Activated naive CD8-positive, alpha-beta T cell (primary cell): ENCODE data around the gene SLC5A2.

Experiments used
- H3K27ac Mint-ChIP-seq: one replicate; pipeline ENCODE4 v1.8.0; 2021; ENCODE audit warnings: mixed read lengths
- H3K27me3 Mint-ChIP-seq: one replicate; pipeline ENCODE4 v1.8.0; 2021; ENCODE audit warnings: mixed read lengths
- H3K36me3 Mint-ChIP-seq: one replicate; pipeline ENCODE4 v1.8.0; 2021; ENCODE audit warnings: mixed read lengths
- H3K4me1 Mint-ChIP-seq: one replicate; pipeline ENCODE4 v1.8.0; 2021; ENCODE audit warnings: low read depth, mixed read lengths
- H3K4me3 Mint-ChIP-seq: one replicate; pipeline ENCODE4 v1.8.0; 2021; ENCODE audit warnings: mild to moderate bottlenecking, mixed read lengths
- H3K9me3 Mint-ChIP-seq: one replicate; pipeline ENCODE4 v1.8.0; 2021; ENCODE audit warnings: low read depth, mixed read lengths

The SLC5A2 gene

GRCh38 chr16:31455601-31456314 lies 27.2 kb upstream of the SLC5A2 start:
- Mint-ChIP-seq H3K36me3 (no peaks in the 10 kb centered on the region), H3K4me3 (peak overlapping the region; percentile 67), H3K27ac (peak overlapping the region; percentile 41), H3K27me3 (no peaks in the 10 kb centered on the region), H3K4me1 (peaks cover 53% of the 10 kb centered on the region), H3K9me3 (no peaks in the 10 kb centered on the region)

GRCh38 chr16:31456988-31457360 lies 25.9 kb upstream of the SLC5A2 start:
- H3K36me3 Mint-ChIP-seq: no peaks in the 10 kb centered on the region
- H3K9me3 Mint-ChIP-seq: no peaks in the 10 kb centered on the region
- no peaks in the 10 kb centered on the region for H3K27me3 Mint-ChIP-seq
- peak overlapping the region; percentile 95 for H3K4me3 Mint-ChIP-seq
- peaks cover 53% of the 10 kb centered on the region for H3K4me1 Mint-ChIP-seq
- peak overlapping the region; percentile 61 for H3K27ac Mint-ChIP-seq

- peaks cover 48% of the 10 kb centered on the region for H3K4me1 Mint-ChIP-seq
- H3K27ac Mint-ChIP-seq: peak overlapping the region; percentile 94
- peak overlapping the region; percentile 95 for H3K4me3 Mint-ChIP-seq
- peaks cover 2% of the 10 kb centered on the region for H3K36me3 Mint-ChIP-seq
- no peaks in the 10 kb centered on the region for H3K9me3 Mint-ChIP-seq
- no peaks in the 10 kb centered on the region for H3K27me3 Mint-ChIP-seq
Observed at GRCh38 chr16:31458073-31458843, 24.7 kb upstream of the SLC5A2 start.

- Mint-ChIP-seq H3K36me3 (peaks cover 6% of the 10 kb centered on the region), H3K4me3 (peak within 1 kb of the TSS; percentile 95), H3K27ac (peak within 1 kb of the TSS; percentile 94), H3K9me3 (no peaks in the 10 kb centered on the region), H3K27me3 (no peaks in the 10 kb centered on the region), H3K4me1 (peaks cover 42% of the 10 kb centered on the region)
Observed at GRCh38 chr16:31458844-31459686, 23.9 kb upstream of the SLC5A2 start, which contains the start of gene ARMC5. TSS of gene ARMC5 (plus strand) at chr16:31459501. CDS start at chr16:31459525, 24 bp downstream.

GRCh38 chr16:31459687-31460581 lies 23.0 kb upstream of the SLC5A2 start:
- Mint-ChIP-seq H3K27ac (peak overlapping the region; percentile 94), H3K36me3 (peaks cover 6% of the 10 kb centered on the region), H3K4me3 (peak overlapping the region; percentile 95), H3K9me3 (no peaks in the 10 kb centered on the region), H3K27me3 (no peaks in the 10 kb centered on the region), H3K4me1 (peaks cover 41% of the 10 kb centered on the region)

- Mint-ChIP-seq H3K36me3 (peaks cover 6% of the 10 kb centered on the region), H3K9me3 (no peaks in the 10 kb centered on the region), H3K27ac (no peak overlapping the region), H3K4me1 (peaks cover 34% of the 10 kb centered on the region), H3K27me3 (no peaks in the 10 kb centered on the region), H3K4me3 (peak overlapping the region; percentile 90)
Observed at GRCh38 chr16:31460582-31461002, 22.3 kb upstream of the SLC5A2 start.

- Mint-ChIP-seq H3K4me3 (peak overlapping the region; percentile 27), H3K36me3 (peaks cover 6% of the 10 kb centered on the region), H3K9me3 (no peaks in the 10 kb centered on the region), H3K27ac (no peak overlapping the region), H3K4me1 (peaks cover 28% of the 10 kb centered on the region), H3K27me3 (no peaks in the 10 kb centered on the region)
Observed at GRCh38 chr16:31461201-31461920, 21.6 kb upstream of the SLC5A2 start.

- Mint-ChIP-seq H3K27ac (no peak overlapping the region), H3K27me3 (no peaks in the 10 kb centered on the region)
Observed at GRCh38 chr16:31461921-31462804, 20.8 kb upstream of the SLC5A2 start.

GRCh38 chr16:31464348-31464769 lies 18.6 kb upstream of the SLC5A2 start:
- Mint-ChIP-seq H3K9me3 (no peaks in the 10 kb centered on the region), H3K36me3 (peaks cover 9% of the 10 kb centered on the region), H3K27me3 (no peaks in the 10 kb centered on the region), H3K4me3 (no peak overlapping the region), H3K4me1 (peaks cover 22% of the 10 kb centered on the region), H3K27ac (no peak overlapping the region)

More at GRCh38 chr16:31461921-31462804, 20.8 kb upstream of the SLC5A2 start:
- Mint-ChIP-seq H3K4me3 (no peak overlapping the region), H3K9me3 (no peaks in the 10 kb centered on the region), H3K36me3 (peaks cover 9% of the 10 kb centered on the region), H3K4me1 (peaks cover 25% of the 10 kb centered on the region)

GRCh38 chr16:31464781-31465260 lies 18.1 kb upstream of the SLC5A2 start:
- Mint-ChIP-seq H3K36me3 (peaks cover 9% of the 10 kb centered on the region), H3K4me1 (peaks cover 21% of the 10 kb centered on the region), H3K9me3 (no peaks in the 10 kb centered on the region), H3K27ac (no peak overlapping the region), H3K27me3 (no peaks in the 10 kb centered on the region), H3K4me3 (no peak overlapping the region)

GRCh38 chr16:31465788-31466370 lies 17.0 kb upstream of the SLC5A2 start:
- H3K9me3 Mint-ChIP-seq: no peaks in the 10 kb centered on the region
- H3K27ac Mint-ChIP-seq: no peak overlapping the region
- no peak overlapping the region for H3K4me3 Mint-ChIP-seq
- H3K36me3 Mint-ChIP-seq: peaks cover 9% of the 10 kb centered on the region
- peaks cover 12% of the 10 kb centered on the region for H3K4me1 Mint-ChIP-seq
- H3K27me3 Mint-ChIP-seq: no peaks in the 10 kb centered on the region

GRCh38 chr16:31466381-31466841 lies 16.5 kb upstream of the SLC5A2 start:
- H3K27ac Mint-ChIP-seq: no peak overlapping the region
- no peak overlapping the region for H3K4me3 Mint-ChIP-seq
- H3K36me3 Mint-ChIP-seq: peaks cover 9% of the 10 kb centered on the region
- no peaks in the 10 kb centered on the region for H3K9me3 Mint-ChIP-seq
- H3K4me1 Mint-ChIP-seq: peaks cover 11% of the 10 kb centered on the region
- peaks cover 4% of the 10 kb centered on the region for H3K27me3 Mint-ChIP-seq
